Fibroblast of mammary gland (primary cell): ENCODE measurements around the gene PTF1A.

Experiments
- DNase-seq: peaks from one replicate; pipeline ENCODE4 v3.0.0-alpha.2; 2010; ENCODE audit warnings: low read depth
- H3K4me3 ChIP-seq: 2 replicates; pipeline ENCODE4 v1.5.1; 2011; ENCODE audit warnings: low read depth, mild to moderate bottlenecking, low read length, moderate library complexity; ENCODE audit not compliant: control insufficient read depth
- TF ChIP-seq, protein P1 (sequence below): conservative IDR thresholded peaks from 2 replicates; pipeline ENCODE4 v1.5.1; 2011; ENCODE audit warnings: low read depth, low read length, inconsistent platforms; ENCODE audit not compliant: control insufficient read depth, insufficient read depth

PTF1A gene

DNA sequence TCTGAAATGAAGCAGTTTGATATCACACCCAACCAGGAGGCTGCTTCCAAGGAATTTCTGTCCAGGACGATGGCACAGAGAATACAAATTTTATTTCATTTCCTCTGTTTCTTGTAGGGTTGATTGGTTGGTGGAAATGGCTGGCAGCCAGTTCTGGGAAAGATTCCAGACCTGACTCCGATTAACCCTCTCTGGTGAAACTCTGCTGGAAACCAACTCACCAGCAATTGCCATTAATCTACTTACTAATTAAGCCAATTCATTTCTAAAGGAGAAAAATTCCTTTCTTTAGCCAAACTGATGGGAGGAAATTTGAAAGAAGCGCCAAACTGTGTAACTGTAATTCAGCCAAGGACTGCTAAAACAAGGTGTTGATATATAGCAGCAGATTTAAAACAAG, 10.7 kb downstream of the PTF1A start:
- H3K4me3 ChIP-seq, result no peak overlapping the region
- DNase-seq, result no peak
- TF ChIP-seq, protein P1, sequence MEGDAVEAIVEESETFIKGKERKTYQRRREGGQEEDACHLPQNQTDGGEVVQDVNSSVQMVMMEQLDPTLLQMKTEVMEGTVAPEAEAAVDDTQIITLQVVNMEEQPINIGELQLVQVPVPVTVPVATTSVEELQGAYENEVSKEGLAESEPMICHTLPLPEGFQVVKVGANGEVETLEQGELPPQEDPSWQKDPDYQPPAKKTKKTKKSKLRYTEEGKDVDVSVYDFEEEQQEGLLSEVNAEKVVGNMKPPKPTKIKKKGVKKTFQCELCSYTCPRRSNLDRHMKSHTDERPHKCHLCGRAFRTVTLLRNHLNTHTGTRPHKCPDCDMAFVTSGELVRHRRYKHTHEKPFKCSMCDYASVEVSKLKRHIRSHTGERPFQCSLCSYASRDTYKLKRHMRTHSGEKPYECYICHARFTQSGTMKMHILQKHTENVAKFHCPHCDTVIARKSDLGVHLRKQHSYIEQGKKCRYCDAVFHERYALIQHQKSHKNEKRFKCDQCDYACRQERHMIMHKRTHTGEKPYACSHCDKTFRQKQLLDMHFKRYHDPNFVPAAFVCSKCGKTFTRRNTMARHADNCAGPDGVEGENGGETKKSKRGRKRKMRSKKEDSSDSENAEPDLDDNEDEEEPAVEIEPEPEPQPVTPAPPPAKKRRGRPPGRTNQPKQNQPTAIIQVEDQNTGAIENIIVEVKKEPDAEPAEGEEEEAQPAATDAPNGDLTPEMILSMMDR, result no peak

DNA sequence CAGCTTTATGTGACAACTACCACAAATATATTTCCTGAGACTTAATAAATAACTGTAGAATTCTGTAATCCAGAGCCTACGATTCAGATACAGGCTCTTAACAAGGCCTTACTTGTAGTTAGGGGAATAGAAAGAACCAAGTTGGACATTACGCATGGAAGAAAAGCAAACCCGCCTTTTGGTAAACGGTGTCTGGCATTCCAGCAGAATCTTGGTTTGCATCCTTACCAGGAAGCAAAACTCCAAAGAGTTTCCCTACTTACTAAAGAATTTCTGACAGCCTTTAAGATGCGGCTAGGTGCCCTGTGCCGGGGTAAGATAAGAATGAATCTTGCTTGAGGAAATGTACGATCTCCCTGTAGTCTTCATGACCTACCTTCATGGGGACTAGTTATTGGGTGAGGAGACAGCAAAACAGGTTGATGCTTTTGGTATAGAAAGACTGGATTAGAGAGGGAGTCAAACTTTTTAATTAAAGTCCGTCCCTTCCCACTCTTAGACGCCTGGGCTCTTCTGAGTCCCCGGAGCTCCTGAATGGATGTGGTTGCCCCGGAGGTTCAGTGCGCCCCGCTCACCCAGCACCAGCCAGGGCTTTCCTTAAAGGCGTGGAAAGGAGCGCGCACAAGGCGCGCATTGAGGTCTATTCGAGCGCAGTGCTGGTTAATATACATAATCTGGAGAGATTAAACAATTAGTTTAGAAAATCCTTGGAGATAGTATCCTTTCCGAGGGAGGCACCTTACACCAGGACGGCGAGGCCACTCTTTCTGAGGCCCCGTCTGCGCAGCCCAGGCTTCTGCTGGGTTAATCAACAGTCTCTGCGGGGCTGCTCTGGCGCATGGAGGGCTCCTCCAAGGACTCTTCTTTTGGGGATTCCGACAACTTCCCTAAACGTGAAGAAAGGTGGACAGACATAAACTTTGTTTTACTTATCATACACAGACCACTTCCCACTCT, 11.5 kb downstream of the PTF1A start:
- TF ChIP-seq, protein P1, result no peak
- no peak overlapping the region for H3K4me3 ChIP-seq
- no peak for DNase-seq

DNA sequence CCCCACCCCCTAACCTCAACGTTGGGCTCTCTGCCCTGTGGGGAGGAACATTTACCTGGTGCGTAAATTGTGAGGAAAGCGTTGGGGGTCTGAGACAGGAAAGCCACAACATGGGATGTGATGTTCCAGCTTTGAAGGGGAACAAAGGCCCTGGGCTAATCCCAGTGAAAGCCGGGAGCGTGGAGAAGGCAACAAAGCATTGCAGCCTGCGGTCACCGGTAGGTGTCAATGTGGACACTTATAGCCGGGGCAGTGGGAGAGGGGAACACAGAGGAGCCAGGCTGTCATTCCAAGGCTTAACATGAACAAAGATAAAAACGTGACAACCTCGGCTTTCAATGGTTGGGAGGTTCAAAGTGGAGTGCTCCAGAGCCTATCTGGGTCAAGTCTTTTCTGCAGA, 12.7 kb downstream of the PTF1A start:
- TF ChIP-seq, protein P1, result no peak
- H3K4me3 ChIP-seq, result no peak overlapping the region
- no peak for DNase-seq

- TF ChIP-seq, protein P1, result no peak
- no peak for DNase-seq
- no peak overlapping the region for H3K4me3 ChIP-seq
These were observed 14.0 kb downstream of the PTF1A start for GRCh38 chr10:23205972-23206642.

DNA sequence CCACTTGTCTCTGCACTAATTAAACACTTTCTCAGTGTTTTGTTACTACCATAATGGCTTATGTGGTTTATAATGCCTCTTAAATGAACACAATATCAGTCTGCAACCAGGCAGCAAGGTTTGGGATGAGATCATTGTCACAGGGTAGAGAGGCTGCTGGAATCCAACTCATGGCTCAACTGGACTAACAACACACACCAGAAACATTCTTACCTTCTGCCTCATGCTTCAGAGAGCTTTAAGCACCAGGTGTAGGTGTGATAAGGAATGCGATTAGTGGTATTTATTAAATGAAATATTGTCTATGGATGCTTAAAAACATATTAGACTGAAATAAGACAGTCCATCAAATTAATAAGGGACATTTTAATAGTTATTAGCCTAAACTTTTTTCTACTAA, 25.4 kb downstream of the PTF1A start:
- TF ChIP-seq, protein P1, result no peak
- no peak for DNase-seq
- H3K4me3 ChIP-seq, result no peak overlapping the region

- DNase-seq, result no peak
- TF ChIP-seq, protein P1, result no peak
- H3K4me3 ChIP-seq, result no peak overlapping the region
These were observed 38.5 kb downstream of the PTF1A start for GRCh38 chr10:23230582-23230981.
